Stimulated activated CD4-positive, alpha-beta T cell treated with anti-CD3 and anti-CD28 coated beads, Interleukin-2, amount 100 ng/mL, for 48 hours (primary cell): Measurements from ENCODE around the gene POMZP3.
"Not testable (repeated sequence)": the region's sequence is repeated elsewhere in the genome, so short reads cannot be mapped to it uniquely, and the experiment has no call there.

Experiments
- DNase-seq, 2 donors: peaks; one replicate each; pipeline ENCODE4 v3.0.0-alpha.2; 2020

POMZP3 gene

GRCh38 chr7:76626989-76627642 lies at the start of gene POMZP3:
POMZP3 (minus strand) TSS chr7:76627279; CDS start chr7:76626064, 1,215 bp downstream.
- peak in 1 of 2 donors; percentile 41 for DNase-seq

GRCh38 chr7:76675783-76676182 lies 48.7 kb upstream of the POMZP3 start:
- DNase-seq = not testable (repeated sequence)

GRCh38 chr7:76673346-76673745 lies 46.3 kb upstream of the POMZP3 start:
- DNase-seq = not testable (repeated sequence)

DNA sequence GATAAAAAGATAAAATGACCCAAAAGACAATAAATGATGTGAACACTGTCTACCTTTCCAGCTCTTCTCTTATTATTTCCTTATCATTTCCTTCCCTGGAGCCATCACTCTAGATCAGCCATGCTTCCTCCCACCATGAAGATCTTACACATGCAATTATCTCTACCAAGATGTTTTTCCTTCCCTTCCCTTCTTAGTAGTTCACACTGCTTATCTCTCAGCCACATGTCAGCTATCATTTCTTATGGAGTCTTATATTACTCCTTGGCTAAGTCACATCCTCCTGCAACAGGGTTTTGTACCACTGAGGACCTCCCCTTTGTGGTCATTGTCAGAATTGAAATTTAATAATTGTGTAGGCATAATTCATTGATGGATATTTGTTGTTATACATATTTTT lies 32.1 kb upstream of the POMZP3 start:
- not testable (repeated sequence) for DNase-seq

GRCh38 chr7:76656425-76656824 lies 29.3 kb upstream of the POMZP3 start:
- not testable (repeated sequence) for DNase-seq

DNA sequence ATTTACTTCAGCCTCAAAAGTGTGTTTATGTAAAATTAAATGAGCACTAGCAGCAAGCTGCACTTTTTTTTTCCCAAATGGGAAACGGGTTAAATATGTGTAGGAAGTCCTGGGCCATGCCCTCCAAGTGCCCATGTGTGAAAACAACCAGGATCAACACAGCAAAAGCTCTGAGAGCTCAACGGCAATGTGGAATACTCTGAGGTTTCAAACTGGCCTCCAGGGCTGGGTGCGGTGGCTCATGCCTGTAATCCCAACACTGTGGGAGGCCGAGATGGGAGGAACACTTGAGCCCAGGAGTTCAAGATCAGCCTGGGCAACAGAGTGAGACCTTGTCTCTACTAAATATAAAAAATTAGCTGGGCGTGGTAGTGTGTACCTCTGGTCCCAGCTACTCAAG lies 15.5 kb upstream of the POMZP3 start:
- not testable (repeated sequence) for DNase-seq

- DNase-seq = not testable (repeated sequence)
Measured at GRCh38 chr7:76637061-76637691, 10.1 kb upstream of the POMZP3 start.

DNA sequence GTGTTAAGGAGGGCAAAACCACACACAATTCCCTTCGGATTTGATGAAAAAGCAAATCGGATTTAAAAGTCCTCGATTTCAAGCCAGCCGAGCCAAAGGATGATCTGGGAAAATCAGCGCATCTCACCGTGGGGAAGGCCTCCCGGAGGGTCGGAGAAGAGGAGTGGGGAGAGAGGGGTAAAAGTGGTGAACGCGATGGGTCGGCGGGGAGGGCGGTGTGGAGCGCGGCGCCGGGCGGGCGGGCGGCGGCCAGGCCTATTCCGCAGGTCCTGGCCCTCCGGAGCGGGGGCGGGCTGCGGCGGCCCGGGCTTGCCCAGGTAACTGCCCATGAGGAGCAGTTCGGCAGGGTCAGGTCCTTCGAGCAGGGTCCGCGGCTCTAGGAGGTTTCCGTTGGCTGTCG lies 498 bp downstream of the POMZP3 start:
- DNase-seq = peak in 1 of 2 donors; percentile 15

DNA sequence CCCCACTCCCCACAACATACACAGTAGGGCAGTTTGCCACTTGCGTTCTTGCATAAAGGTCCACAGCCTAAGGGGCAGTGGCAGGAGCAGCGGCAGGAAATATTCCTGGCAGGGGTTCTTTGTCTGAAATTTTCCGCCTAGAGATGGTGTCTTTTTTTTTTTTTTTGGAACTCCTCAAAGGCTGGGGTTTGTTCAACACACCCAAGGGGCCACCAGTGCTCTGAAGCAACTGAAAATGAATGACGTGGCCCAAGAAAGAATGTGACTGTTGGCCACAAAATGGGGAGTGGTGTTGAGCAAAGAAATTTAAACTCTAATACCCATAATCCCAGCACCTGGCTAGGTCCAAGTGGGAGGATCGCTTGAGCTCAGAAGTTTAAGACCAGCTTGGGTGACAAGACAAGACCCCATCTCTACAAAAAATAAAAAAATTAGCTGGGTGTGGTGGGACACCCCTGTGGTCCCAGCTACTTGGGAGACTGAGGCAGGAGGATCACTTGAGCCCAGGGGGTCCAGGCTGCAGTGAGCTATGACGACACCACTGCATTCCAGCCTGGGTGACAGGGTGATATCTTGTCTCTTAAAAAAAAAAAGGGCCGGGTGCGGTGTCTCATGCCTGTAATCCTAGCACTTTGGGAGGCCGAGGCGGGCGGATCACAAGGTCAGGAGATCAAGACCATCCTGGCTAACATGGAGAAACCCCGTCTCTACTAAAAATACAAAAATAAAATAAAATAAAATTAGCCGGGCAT lies 7.5 kb downstream of the POMZP3 start:
- DNase-seq = not testable (repeated sequence)

GRCh38 chr7:76613783-76614182 lies 13.3 kb downstream of the POMZP3 start:
- DNase-seq = not testable (repeated sequence)

DNA sequence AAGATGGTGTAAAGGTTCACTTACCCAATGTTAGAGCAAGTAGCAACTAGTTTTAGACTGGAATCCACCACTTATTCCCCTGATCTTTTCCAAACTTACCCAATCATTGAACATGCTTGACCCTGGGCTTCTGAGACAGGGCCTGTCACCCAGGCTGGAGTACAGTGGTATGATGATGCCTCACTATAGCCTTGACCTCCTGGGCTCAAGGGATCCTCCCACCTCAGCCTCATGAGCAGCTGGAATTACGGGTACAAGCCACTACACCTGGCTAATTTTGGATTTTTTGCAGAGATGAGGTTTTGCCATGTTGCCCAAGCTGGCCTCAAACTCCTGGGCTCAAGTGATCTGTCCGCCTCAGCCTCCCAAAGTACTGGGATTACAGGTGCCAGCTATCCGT lies 14.8 kb downstream of the POMZP3 start:
- DNase-seq = not testable (repeated sequence)

GRCh38 chr7:76609864-76610263 lies 17.2 kb downstream of the POMZP3 start:
- not testable (repeated sequence) for DNase-seq

- not testable (repeated sequence) for DNase-seq
Measured at GRCh38 chr7:76608469-76608868, 18.6 kb downstream of the POMZP3 start.

GRCh38 chr7:76606027-76606426 lies 21.1 kb downstream of the POMZP3 start:
- peak in 1 of 2 donors; percentile 23 for DNase-seq

DNA sequence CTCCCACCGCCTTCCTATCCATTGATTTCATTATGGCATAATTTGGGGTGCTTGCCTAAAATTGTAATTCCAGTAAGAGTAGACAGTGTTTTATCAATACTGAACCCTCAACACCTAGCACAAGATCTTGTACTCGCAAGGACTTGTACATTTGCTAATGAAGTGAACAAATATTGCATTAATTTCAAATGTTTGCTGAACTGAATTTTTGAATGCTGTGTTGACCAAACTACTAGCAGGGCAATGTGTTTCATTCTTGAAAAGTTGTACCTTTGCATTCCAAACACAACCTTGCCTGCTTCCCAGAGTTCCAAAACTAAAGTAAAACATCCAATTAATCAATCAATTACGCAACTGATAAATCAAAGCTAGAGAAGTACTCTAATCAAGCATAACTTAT lies 26.4 kb downstream of the POMZP3 start:
- not testable (repeated sequence) for DNase-seq

DNA sequence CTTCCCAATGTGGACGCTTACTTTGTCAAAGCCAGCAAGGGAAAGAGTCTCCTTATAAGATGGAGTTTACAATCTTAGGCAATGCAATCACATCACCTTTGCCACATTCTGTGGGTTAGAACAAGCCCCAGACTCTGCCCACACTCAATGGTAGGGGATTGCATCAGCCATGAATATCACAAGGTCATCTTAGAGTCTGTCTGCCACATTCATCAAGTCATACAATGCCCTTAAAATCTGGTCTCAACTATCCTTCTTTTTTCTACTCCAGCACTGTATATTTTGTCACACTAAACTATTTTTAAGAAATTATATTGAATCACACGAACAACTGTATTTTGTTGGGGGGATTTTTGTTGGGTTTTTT lies 27.0 kb downstream of the POMZP3 start:
- not testable (repeated sequence) for DNase-seq

GRCh38 chr7:76598590-76599264 lies 28.4 kb downstream of the POMZP3 start:
- DNase-seq = not testable (repeated sequence)

- not testable (repeated sequence) for DNase-seq
Measured at GRCh38 chr7:76597288-76597687, 29.8 kb downstream of the POMZP3 start.

- DNase-seq = not testable (repeated sequence)
Measured at GRCh38 chr7:76592694-76593093, 34.4 kb downstream of the POMZP3 start.

DNA sequence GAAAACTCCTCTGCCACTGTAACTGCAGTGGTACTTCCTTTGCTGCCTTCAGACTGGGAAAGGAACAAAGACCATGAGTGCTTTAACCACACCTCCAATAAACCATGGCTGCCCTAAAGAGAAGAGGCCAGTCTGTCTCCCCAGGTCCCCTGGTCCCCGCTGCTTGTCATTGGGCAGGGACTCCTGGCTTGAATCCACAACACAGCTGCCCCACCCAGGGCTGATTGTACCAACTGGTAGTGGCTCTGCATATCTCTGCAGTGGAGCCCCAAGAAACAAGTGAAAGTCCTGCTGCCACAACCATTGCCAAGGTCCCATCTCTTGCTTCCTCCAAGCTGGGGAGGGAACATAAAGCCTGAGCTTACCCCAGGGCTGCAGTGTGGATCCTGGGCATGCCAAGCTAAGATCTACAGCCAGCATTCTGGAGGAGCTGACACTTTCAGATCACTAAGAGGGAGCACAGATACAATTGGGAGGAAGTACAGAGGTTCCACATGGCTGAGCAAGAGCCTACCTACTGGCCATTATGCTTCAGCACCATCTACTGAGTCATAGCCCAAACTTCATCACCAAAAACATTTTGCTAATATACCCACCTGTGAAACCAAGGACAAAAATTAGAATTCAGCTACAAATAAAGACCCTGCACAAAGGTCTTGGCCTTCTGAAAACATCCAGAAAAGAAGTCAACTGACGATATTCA lies 35.3 kb downstream of the POMZP3 start:
- not testable (repeated sequence) for DNase-seq

DNA sequence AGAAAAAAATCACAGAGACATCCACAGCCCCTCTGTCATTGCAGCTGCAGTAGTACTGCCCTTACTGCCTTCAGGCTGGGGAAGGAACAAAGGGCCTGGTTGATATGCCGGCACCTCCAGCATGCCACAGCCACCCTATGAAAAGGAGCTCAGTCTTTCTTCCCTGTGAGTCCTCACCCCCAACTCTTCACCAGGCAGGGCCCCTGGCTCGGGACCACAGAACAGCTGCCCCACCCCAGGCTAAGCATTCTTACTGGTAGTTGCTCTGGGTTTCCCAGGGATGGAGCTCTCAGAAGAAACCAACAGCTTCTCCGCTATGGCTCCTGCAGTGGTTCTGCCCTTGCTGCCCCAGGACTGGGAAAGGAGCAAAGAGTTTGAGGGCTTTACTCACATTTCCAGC lies 36.0 kb downstream of the POMZP3 start:
- DNase-seq = not testable (repeated sequence)

GRCh38 chr7:76588586-76588985 lies 38.5 kb downstream of the POMZP3 start:
- DNase-seq = not testable (repeated sequence)
